ENCODE data around the gene HAPLN3.

Gene HAPLN3

GRCh38 chr15:88838667-88839066, 56.7 kb downstream of the HAPLN3 start:
- in situ Hi-C loops (cut with HindIII; ENCODE audit: low sequenced_read_pairs) = no loop called here
- no peak for TF ChIP-seq CTCF (IDR thresholded peaks at IDR 0.05; ENCODE audit: low read depth, low read length)
- no peak overlapping the region for H3K4me3 ChIP-seq (ENCODE audit: low read depth, low read length)
- DNase-seq (ENCODE audit: low read depth, low spot score) = no peak

GRCh38 chr15:88835646-88836045, 59.7 kb downstream of the HAPLN3 start:
- H3K4me3 ChIP-seq (ENCODE audit: low read depth, low read length) = no peak overlapping the region
- no peak for DNase-seq (ENCODE audit: low read depth, low spot score)
- in situ Hi-C loops (cut with HindIII; ENCODE audit: low sequenced_read_pairs) = no loop called here
- TF ChIP-seq CTCF (IDR thresholded peaks at IDR 0.05; ENCODE audit: low read depth, low read length) = no peak

GRCh38 chr15:88835119-88835518, 60.2 kb downstream of the HAPLN3 start:
- H3K4me3 ChIP-seq (ENCODE audit: low read depth, low read length) = no peak overlapping the region
- in situ Hi-C loops (cut with HindIII; ENCODE audit: low sequenced_read_pairs) = no loop called here
- TF ChIP-seq CTCF (IDR thresholded peaks at IDR 0.05; ENCODE audit: low read depth, low read length) = no peak
- DNase-seq (ENCODE audit: low read depth, low spot score) = no peak

- in situ Hi-C loops (cut with HindIII; ENCODE audit: low sequenced_read_pairs) = no loop called here
- TF ChIP-seq CTCF (IDR thresholded peaks at IDR 0.05; ENCODE audit: low read depth, low read length) = peak; percentile 68
- DNase-seq (ENCODE audit: low read depth, low spot score) = peak; percentile 16
- no peak overlapping the region for H3K4me3 ChIP-seq (ENCODE audit: low read depth, low read length)
Observed at GRCh38 chr15:88834211-88834812, 61.0 kb downstream of the HAPLN3 start.

- DNase-seq (ENCODE audit: low read depth, low spot score) = no peak
- in situ Hi-C loops (cut with HindIII; ENCODE audit: low sequenced_read_pairs) = no loop called here
- no peak for TF ChIP-seq CTCF (IDR thresholded peaks at IDR 0.05; ENCODE audit: low read depth, low read length)
- no peak overlapping the region for H3K4me3 ChIP-seq (ENCODE audit: low read depth, low read length)
Observed at GRCh38 chr15:88833731-88834100, 61.6 kb downstream of the HAPLN3 start.

- no peak for TF ChIP-seq CTCF (IDR thresholded peaks at IDR 0.05; ENCODE audit: low read depth, low read length)
- in situ Hi-C loops (cut with HindIII; ENCODE audit: low sequenced_read_pairs) = no loop called here
- DNase-seq (ENCODE audit: low read depth, low spot score) = no peak
- H3K4me3 ChIP-seq (ENCODE audit: low read depth, low read length) = no peak overlapping the region
Observed at GRCh38 chr15:88832820-88833730, 62.3 kb downstream of the HAPLN3 start.

All from astrocyte of the spinal cord (primary cell).